ENCODE measurements around the gene SLC39A11. TPM values are rescaled to one million over a fixed set of nuclear protein-coding genes. Genes with fewer than 3 reads are reported as not detected.

The SLC39A11 gene
- total RNA-seq, 1 experiment from 2014 or later, result 18.6 TPM

DNA sequence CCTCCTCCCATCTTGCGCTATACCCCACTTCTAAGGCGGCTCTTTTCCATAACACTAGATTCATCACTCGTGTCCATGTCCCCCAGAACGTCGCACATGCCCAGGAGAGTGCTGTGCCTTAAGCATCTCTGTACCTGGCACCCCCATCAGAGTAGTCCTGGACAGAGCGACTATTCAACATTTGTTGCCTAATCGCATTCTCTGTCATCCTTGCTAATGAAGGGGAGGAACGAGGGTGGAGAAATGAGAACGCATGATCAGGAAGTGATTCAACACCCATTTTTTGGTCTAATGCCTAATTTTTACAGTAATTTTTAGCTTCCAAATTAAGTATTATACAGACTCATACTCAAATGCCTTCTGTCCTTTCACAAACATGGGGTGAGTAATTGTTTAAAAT lies 53.2 kb downstream of the SLC39A11 start:
- Histone ChIP-seq H3K27ac (ENCODE audit: low read depth, low read length, poor library complexity, severe bottlenecking) (no peak overlapping the region), H3K4me3 (ENCODE audit: low read depth, low read length, poor library complexity, severe bottlenecking) (no peak overlapping the region), H3K4me1 (ENCODE audit: insufficient read depth, low read length, poor library complexity, severe bottlenecking) (no peaks in the 10 kb centered on the region), H3K27me3 (replicated peaks; ENCODE audit: insufficient read depth, low read depth, low read length, poor library complexity) (no peaks in the 10 kb centered on the region), H3K36me3 (ENCODE audit: insufficient read depth, low read length, poor library complexity, severe bottlenecking) (no peaks in the 10 kb centered on the region), H3K9me3 (ENCODE audit: low read depth, low read length, poor library complexity, severe bottlenecking) (no peaks in the 10 kb centered on the region)
- TF ChIP-seq, protein P1, sequence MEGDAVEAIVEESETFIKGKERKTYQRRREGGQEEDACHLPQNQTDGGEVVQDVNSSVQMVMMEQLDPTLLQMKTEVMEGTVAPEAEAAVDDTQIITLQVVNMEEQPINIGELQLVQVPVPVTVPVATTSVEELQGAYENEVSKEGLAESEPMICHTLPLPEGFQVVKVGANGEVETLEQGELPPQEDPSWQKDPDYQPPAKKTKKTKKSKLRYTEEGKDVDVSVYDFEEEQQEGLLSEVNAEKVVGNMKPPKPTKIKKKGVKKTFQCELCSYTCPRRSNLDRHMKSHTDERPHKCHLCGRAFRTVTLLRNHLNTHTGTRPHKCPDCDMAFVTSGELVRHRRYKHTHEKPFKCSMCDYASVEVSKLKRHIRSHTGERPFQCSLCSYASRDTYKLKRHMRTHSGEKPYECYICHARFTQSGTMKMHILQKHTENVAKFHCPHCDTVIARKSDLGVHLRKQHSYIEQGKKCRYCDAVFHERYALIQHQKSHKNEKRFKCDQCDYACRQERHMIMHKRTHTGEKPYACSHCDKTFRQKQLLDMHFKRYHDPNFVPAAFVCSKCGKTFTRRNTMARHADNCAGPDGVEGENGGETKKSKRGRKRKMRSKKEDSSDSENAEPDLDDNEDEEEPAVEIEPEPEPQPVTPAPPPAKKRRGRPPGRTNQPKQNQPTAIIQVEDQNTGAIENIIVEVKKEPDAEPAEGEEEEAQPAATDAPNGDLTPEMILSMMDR (conservative IDR thresholded peaks at IDR 0.05; ENCODE audit: low read depth, low read length), result no peak
- no peak for TF ChIP-seq EZH2 (IDR thresholded peaks at IDR 0.05; ENCODE audit: borderline replicate concordance, low read depth, low read length, poor library complexity, severe bottlenecking)
- no TSS peak for BruUV-seq (replicated peaks)
- ChIA-PET POLR2A (ENCODE audit: low non-redundant PET) (no interaction called here), CTCF (no interaction called here)
- intact Hi-C loops (cut with micrococcal nuclease; ENCODE audit: unreplicated experiment), result no loop called here
- DNase-seq (ENCODE audit: low spot score), result no peak

DNA sequence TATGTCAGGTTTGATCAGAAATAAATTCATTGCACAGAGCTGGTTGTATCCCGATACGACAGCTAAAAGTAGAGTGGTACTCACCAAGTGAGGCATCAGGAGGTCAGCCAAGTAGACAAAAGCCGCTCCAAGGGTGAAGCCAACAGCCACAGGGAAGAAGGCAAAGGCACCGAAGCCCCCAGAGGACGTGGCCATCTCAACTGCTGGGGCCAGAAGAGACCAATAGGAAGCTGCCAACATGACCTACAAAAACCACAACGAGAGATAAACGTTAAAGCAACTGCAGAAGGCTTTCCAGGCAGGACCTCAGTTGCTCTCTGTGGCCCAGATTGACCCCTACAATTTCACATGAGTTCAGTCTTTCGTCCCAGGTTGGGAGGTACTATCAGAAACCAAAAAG lies 61.0 kb downstream of the SLC39A11 start:
- no peaks in the 10 kb centered on the region for H3K4me1 ChIP-seq (ENCODE audit: insufficient read depth, low read length, poor library complexity, severe bottlenecking)
- TF ChIP-seq EZH2 (IDR thresholded peaks at IDR 0.05; ENCODE audit: borderline replicate concordance, low read depth, low read length, poor library complexity, severe bottlenecking), result no peak
- TF ChIP-seq, protein P1 (conservative IDR thresholded peaks at IDR 0.05; ENCODE audit: low read depth, low read length), result no peak
- no TSS peak for BruUV-seq (replicated peaks)
- no peaks in the 10 kb centered on the region for H3K9me3 ChIP-seq (ENCODE audit: low read depth, low read length, poor library complexity, severe bottlenecking)
- no peak for DNase-seq (ENCODE audit: low spot score)
- POLR2A ChIA-PET (ENCODE audit: low non-redundant PET), result no interaction called here
- H3K27ac ChIP-seq (ENCODE audit: low read depth, low read length, poor library complexity, severe bottlenecking), result no peak overlapping the region
- no peaks in the 10 kb centered on the region for H3K36me3 ChIP-seq (ENCODE audit: insufficient read depth, low read length, poor library complexity, severe bottlenecking)
- intact Hi-C loops (cut with micrococcal nuclease; ENCODE audit: unreplicated experiment), result no loop called here
- H3K27me3 ChIP-seq (replicated peaks; ENCODE audit: insufficient read depth, low read depth, low read length, poor library complexity), result no peaks in the 10 kb centered on the region
- CTCF ChIA-PET, result no interaction called here
- no peak overlapping the region for H3K4me3 ChIP-seq (ENCODE audit: low read depth, low read length, poor library complexity, severe bottlenecking)

DNA sequence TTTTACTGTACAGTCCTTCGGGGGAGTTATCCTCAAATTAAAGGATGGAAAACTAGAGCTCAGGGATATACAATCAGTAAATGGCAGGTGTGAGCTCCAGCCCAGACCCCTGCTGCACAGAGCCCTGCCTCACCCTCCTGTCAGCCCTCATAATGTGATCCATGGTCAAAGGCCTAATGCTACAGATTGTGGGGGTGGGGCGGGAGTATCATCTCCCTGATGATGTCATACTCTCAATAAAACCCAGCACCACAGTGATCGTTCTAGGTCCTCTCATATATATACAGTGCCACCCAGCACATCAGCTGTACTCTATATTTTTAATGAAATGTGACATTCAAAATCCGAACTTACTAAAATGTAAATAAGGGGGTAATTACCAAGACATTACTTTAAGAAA lies 61.5 kb downstream of the SLC39A11 start:
- POLR2A ChIA-PET (ENCODE audit: low non-redundant PET), result no interaction called here
- intact Hi-C loops (cut with micrococcal nuclease; ENCODE audit: unreplicated experiment), result no loop called here

More for the DNA sequence above, 61.5 kb downstream of the SLC39A11 start:
- no peaks in the 10 kb centered on the region for H3K36me3 ChIP-seq (ENCODE audit: insufficient read depth, low read length, poor library complexity, severe bottlenecking)
- H3K27me3 ChIP-seq (replicated peaks; ENCODE audit: insufficient read depth, low read depth, low read length, poor library complexity), result no peaks in the 10 kb centered on the region
- no peaks in the 10 kb centered on the region for H3K9me3 ChIP-seq (ENCODE audit: low read depth, low read length, poor library complexity, severe bottlenecking)
- no peak for TF ChIP-seq EZH2 (IDR thresholded peaks at IDR 0.05; ENCODE audit: borderline replicate concordance, low read depth, low read length, poor library complexity, severe bottlenecking)
- TF ChIP-seq, protein P1 (conservative IDR thresholded peaks at IDR 0.05; ENCODE audit: low read depth, low read length), result no peak
- no peak for DNase-seq (ENCODE audit: low spot score)
- BruUV-seq (replicated peaks), result no TSS peak
- H3K4me3 ChIP-seq (ENCODE audit: low read depth, low read length, poor library complexity, severe bottlenecking), result no peak overlapping the region
- H3K4me1 ChIP-seq (ENCODE audit: insufficient read depth, low read length, poor library complexity, severe bottlenecking), result no peaks in the 10 kb centered on the region
- CTCF ChIA-PET, result no interaction called here
- no peak overlapping the region for H3K27ac ChIP-seq (ENCODE audit: low read depth, low read length, poor library complexity, severe bottlenecking)
